ENCODE data around the gene SHC2.

DNA sequence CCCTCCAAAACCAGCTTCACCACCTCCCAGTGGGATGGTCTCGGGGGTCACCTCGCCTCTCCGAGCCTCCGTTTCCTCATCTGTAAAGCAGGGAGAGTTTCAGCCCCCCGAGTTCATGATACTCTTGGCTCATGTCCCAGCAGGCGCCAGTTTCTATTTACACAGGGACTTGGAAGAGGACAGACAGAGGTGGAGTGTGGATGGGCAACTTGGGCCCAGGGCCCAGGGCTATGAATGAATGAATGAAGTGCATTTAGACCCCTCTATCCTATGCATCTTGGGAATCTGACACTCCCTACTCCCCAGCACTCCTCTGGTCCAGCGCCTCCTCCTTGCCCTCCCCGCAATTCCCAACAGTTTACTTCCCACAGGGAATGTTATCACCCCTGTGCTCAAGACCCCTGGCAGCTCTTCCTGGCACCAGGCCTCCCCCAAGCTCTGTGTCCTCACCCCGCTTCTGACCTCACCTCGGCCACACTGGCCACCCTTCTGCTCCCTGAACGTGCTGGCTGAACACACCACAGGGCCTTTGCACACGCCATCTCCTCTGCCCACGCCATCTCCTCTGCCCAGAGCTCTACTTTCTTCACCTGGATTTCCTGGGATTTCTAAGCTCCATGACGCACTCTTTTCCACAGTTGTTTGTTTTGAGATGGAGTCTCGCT is 46.9 kb downstream of the SHC2 start:
- TF ChIP-seq, protein P1, sequence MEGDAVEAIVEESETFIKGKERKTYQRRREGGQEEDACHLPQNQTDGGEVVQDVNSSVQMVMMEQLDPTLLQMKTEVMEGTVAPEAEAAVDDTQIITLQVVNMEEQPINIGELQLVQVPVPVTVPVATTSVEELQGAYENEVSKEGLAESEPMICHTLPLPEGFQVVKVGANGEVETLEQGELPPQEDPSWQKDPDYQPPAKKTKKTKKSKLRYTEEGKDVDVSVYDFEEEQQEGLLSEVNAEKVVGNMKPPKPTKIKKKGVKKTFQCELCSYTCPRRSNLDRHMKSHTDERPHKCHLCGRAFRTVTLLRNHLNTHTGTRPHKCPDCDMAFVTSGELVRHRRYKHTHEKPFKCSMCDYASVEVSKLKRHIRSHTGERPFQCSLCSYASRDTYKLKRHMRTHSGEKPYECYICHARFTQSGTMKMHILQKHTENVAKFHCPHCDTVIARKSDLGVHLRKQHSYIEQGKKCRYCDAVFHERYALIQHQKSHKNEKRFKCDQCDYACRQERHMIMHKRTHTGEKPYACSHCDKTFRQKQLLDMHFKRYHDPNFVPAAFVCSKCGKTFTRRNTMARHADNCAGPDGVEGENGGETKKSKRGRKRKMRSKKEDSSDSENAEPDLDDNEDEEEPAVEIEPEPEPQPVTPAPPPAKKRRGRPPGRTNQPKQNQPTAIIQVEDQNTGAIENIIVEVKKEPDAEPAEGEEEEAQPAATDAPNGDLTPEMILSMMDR (IDR thresholded peaks at IDR 0.05): no peak
- TF ChIP-seq POLR2AphosphoS5 (IDR thresholded peaks at IDR 0.05) (no peak), POLR2A (IDR thresholded peaks at IDR 0.05) (no peak)
